OCI-M1 (cell line): ENCODE results near the gene MEOX1.

Experiments used
- DNase-seq: peaks from one replicate; lab custom pipeline; 2025; lab: John Stamatoyannopoulos, UW

Gene MEOX1

GRCh38 chr17:43591001-43591400, 70.7 kb downstream of the MEOX1 start:
- no peak for DNase-seq
